Ascending aorta (tissue), 2 donors: Measurements from ENCODE around the gene FBLN1. TPM values are rescaled to one million over a fixed set of nuclear protein-coding genes. Genes with fewer than 3 reads are reported as not detected.
"Not testable (repeated sequence)": the region's sequence is repeated elsewhere in the genome, so short reads cannot be mapped to it uniquely, and the experiment has no call there.

Experiments
- DNase-seq, 2 donors: peaks; one replicate each; pipeline ENCODE4 v3.0.0-alpha.2; 2019; ENCODE audit warnings: low spot score in 2 of 2
- H3K27ac ChIP-seq, 2 donors: fragments of 200-600 bp; sonication (generic); one replicate each; pipeline ENCODE4 v1.5.1; 2016 to 2017; ENCODE audit warnings: mild to moderate bottlenecking in 1 of 2
- H3K27me3 ChIP-seq: fragments of 200-600 bp; sonication (generic); one replicate; pipeline ENCODE4 v1.5.1; 2017
- H3K36me3 ChIP-seq, 2 donors: fragments of 200-600 bp; sonication (generic); one replicate each; pipeline ENCODE4 v1.5.1; 2016
- H3K4me1 ChIP-seq, 2 donors: fragments of 200-600 bp; sonication (generic); one replicate each; pipeline ENCODE4 v1.5.1; 2016 to 2017; ENCODE audit warnings: mild to moderate bottlenecking in 1 of 2
- H3K4me3 ChIP-seq, 2 donors: fragments of 200-600 bp; sonication (generic); one replicate each; pipeline ENCODE4 v1.5.1; 2016 to 2017; ENCODE audit warnings: mild to moderate bottlenecking in 1 of 2
- H3K9me3 ChIP-seq, 2 donors: fragments of 200-600 bp; sonication (generic); one replicate each; pipeline ENCODE4 v1.5.1; 2016
- intact Hi-C: fragments of 100-400 bp; cut with DNase I; formaldehyde crosslinking; loops from one replicate; pipeline ENCODE4 v1.15.1; 2023
- total RNA-seq: library from RNA; depleted of rRNA; stranded (reverse); fragments of >200 nt; gene quantifications from one replicate; pipeline ENCODE4 v1.1.0, GENCODE V29; 2016
- TF ChIP-seq, protein P1 (sequence below), 3 experiments: fragments of 200-600 bp in 2 of 3; fragments of 450-650 bp in 1 of 3; sonication (generic) in 2 of 3; IDR thresholded peaks; one replicate each; pipeline ENCODE4 v1.5.1; 2016 to 2019; ENCODE audit warnings: antibody characterized with exemption in 3 of 3, mild to moderate bottlenecking in 1 of 3, moderate library complexity in 1 of 3

Gene FBLN1
- total RNA-seq, 1 donor from 2014 or later = 580 TPM

DNA sequence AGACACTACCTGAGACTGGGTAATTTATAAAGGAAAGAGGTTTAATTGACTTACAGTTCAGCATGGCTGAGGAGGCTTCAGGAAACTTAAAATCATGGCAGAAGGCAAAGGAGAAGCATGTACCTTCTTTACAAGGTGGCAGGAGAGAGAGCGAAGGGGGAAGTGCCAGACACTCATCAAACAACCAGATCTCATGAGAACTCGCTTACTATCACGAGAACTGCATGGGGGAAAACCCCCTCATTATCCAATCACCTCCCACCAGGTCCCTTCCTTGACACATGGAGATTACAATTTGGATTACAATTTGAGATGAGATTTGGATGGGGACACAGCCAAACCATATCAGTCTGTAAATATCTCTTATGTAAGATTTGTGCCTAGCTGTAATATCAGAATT is 118.0 kb downstream of the FBLN1 start:
- Histone ChIP-seq H3K9me3 (no peaks in the 10 kb centered on the region), H3K27me3 (no peaks in the 10 kb centered on the region), H3K36me3 (no peaks in the 10 kb centered on the region), H3K27ac (no peak overlapping the region), H3K4me1 (no peaks in the 10 kb centered on the region), H3K4me3 (no peak overlapping the region)
- TF ChIP-seq, protein P1, sequence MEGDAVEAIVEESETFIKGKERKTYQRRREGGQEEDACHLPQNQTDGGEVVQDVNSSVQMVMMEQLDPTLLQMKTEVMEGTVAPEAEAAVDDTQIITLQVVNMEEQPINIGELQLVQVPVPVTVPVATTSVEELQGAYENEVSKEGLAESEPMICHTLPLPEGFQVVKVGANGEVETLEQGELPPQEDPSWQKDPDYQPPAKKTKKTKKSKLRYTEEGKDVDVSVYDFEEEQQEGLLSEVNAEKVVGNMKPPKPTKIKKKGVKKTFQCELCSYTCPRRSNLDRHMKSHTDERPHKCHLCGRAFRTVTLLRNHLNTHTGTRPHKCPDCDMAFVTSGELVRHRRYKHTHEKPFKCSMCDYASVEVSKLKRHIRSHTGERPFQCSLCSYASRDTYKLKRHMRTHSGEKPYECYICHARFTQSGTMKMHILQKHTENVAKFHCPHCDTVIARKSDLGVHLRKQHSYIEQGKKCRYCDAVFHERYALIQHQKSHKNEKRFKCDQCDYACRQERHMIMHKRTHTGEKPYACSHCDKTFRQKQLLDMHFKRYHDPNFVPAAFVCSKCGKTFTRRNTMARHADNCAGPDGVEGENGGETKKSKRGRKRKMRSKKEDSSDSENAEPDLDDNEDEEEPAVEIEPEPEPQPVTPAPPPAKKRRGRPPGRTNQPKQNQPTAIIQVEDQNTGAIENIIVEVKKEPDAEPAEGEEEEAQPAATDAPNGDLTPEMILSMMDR (IDR thresholded peaks at IDR 0.05) = no peak
- intact Hi-C loops = no loop called here
- no peak for DNase-seq

DNA sequence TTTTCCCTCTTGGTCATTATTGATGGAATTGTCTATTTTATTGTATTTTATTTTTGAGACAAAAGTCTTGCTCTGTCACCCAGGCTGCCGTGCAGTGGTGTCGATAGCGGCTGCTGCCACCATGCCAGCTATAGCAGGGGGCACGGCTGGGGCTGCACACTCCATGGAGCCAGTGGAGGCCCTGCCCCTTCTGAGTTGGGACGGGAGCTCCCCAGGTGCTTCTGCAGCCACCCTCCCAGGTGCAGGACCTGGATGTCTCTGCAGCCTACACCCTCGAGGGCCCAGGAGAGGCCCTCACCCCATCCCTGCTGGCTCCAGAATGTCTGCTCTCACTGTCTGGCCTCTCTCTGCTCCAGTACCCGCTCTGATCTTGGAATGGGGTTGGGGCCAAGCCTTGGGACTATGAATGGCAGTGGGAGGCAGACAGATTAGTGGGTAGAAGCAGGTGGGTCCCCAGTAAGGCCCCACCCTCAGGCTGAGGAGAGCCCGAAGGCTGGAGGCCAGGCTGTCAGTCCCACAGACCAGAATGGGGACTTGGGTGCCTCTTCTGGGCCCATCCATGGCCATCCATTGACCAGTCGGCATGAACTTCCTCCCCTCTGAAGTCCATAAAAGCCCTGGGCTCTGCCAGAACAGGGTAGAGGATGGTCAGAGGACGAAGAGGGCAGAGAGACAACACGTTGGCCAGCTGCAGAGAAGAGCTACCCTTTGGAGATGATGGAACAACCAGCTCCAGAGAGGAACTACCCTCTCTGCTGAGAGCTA is 119.3 kb downstream of the FBLN1 start:
- Histone ChIP-seq H3K4me3 (no peak overlapping the region), H3K36me3 (no peaks in the 10 kb centered on the region), H3K9me3 (no peaks in the 10 kb centered on the region), H3K4me1 (no peaks in the 10 kb centered on the region), H3K27me3 (no peaks in the 10 kb centered on the region), H3K27ac (no peak overlapping the region)
- TF ChIP-seq, protein P1 (IDR thresholded peaks at IDR 0.05) = no peak
- DNase-seq = no peak
- intact Hi-C loops = no loop called here

DNA sequence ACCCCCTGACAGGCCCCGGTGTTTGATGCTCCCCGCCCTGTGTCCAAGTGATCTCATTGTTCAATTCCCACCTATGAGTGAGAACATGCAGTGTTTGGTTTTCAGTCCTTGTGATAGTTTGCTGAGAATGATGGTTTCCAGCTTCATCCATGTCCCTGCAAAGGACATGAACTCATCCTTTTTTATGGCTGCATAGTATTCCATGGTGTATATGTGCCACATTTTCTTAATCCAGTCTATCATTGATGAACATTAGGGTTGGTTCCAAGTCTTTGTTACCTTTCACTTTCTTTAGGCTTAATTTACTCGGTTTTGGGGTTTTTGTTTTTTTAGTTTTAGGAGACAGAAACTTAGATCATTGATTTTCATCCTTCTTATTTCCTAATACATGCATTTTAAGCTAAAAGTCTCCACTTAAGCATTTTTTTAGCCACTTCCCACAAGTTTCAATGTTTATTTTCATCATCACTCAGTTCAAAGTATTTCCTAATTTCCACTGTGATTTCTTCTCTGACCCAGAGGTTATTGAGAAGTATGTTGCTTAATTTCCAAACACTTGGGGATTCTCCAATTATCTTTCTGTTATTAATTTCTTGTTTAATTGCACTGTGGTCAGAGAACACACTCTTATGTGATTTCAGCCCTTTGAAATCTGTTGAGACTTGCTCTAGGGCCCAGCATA is 120.9 kb downstream of the FBLN1 start:
- H3K4me3 ChIP-seq, H3K27me3 ChIP-seq, DNase-seq, H3K27ac ChIP-seq, intact Hi-C loops, H3K4me1 ChIP-seq, H3K36me3 ChIP-seq, H3K9me3 ChIP-seq: not testable (repeated sequence)

DNA sequence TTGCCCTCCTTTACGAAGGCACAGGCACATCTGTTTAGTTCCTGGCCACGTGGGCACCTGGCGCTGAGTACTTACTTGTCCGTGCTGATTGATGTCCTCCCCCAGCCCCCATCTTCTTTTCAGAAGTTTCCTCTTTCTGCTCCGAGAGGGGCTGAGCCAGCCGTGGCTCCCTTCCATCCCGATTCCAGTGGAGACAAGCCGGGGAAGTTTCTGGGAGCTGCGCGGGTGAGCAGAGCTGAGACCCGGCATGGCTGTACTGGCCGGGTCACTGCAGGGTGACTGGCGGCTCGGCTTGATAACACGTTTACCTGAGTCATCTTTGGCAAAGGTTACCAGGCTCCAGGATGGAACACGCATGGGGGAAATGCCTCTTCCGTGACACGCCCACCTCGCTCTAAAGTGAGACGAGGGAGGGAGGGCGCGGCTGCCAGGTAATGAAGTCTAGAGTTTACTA is 123.5 kb downstream of the FBLN1 start:
- Histone ChIP-seq H3K27ac (no peak overlapping the region), H3K36me3 (no peaks in the 10 kb centered on the region), H3K9me3 (no peaks in the 10 kb centered on the region), H3K4me3 (no peak overlapping the region), H3K27me3 (no peaks in the 10 kb centered on the region), H3K4me1 (no peaks in the 10 kb centered on the region)
- DNase-seq = no peak
- TF ChIP-seq, protein P1 (IDR thresholded peaks at IDR 0.05) = no peak
- intact Hi-C loops = no loop called here

DNA sequence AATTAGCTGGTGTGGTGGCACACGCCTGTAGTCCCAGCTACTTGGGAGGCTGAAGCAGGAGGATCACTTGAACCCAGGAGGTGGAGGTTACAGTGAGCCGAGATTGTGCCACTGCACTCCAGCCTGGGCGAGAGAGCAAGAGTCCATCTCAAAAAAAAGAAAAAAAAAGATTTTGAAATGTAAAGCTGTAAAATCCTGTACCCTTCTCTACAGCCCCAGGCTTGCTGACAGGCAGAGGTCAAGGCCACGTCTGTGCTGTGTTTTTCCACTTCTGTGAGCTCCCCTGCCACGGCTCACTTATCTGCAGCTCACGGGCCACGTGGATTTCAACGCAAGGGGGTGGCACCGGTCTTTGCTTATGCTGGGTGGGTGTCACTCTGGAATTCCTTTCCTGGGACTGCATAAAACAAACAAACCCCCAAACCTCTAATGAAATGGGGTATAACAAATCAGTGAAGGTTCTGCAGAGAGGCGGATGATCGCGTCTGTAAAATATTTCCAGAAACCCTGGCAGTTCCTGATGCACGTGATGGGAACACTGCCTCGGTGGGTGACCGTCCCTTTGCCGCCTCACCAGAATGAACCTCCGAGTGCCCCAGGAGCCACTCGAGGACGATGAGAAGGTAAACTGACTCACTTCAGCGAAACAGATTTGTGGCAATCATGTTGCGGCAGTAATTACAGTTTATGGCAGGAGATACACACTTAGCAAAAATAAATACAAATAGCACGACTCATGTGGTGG is 125.0 kb downstream of the FBLN1 start:
- Histone ChIP-seq H3K9me3 (no peaks in the 10 kb centered on the region), H3K4me1 (no peaks in the 10 kb centered on the region), H3K4me3 (no peak overlapping the region), H3K27me3 (no peaks in the 10 kb centered on the region), H3K36me3 (no peaks in the 10 kb centered on the region), H3K27ac (no peak overlapping the region)
- intact Hi-C loops = no loop called here
- no peak for DNase-seq
- TF ChIP-seq, protein P1 (IDR thresholded peaks at IDR 0.05) = no peak

DNA sequence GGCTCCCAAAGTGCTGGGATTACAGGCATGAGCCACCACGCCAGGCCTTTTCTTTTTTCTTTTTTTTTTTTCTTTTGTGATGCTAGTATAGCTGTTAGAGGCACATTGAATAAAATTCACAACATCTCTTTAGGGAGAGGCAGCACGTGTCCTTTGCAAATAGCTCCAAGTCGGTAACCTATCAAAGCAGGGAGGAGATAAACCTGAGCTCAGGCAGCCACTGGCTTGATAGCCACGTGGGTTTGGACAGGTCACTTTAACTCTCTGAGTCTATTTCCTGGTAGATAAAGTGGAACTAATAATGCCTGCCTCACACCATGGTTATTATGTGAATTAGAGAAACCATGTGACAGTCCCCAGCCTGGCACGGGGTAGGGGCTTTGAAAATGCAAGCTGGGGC is 125.8 kb downstream of the FBLN1 start:
- H3K27me3 ChIP-seq = no peaks in the 10 kb centered on the region
- TF ChIP-seq, protein P1 (IDR thresholded peaks at IDR 0.05) = no peak
- intact Hi-C loops = no loop called here
- no peaks in the 10 kb centered on the region for H3K36me3 ChIP-seq
- H3K4me1 ChIP-seq = no peaks in the 10 kb centered on the region
- H3K4me3 ChIP-seq = no peak overlapping the region
- DNase-seq = no peak
- no peaks in the 10 kb centered on the region for H3K9me3 ChIP-seq
- no peak overlapping the region for H3K27ac ChIP-seq
